BE2C (cell line): ENCODE data around the gene PRDM16.

Experiments
- DNase-seq: peaks from one replicate; pipeline ENCODE4 v3.0.0-alpha.2; 2020
- H3K27me3 ChIP-seq: fragments of 250-450 bp; sonication (Bioruptor Pico); 2 replicates; pipeline ENCODE4 v1.5.1; 2020; ENCODE audit warnings: mild to moderate bottlenecking
- H3K36me3 ChIP-seq: fragments of 250-450 bp; sonication (Bioruptor Pico); 2 replicates; pipeline ENCODE4 v1.5.1; 2020; ENCODE audit warnings: mild to moderate bottlenecking
- H3K4me1 ChIP-seq: fragments of 250-450 bp; sonication (Bioruptor Pico); 2 replicates; pipeline ENCODE4 v1.5.1; 2020
- H3K4me3 ChIP-seq: 2 replicates; pipeline ENCODE4 v1.5.1; 2011; ENCODE audit warnings: low read depth, low read length
- H3K9me3 ChIP-seq: fragments of 250-450 bp; sonication (Bioruptor Pico); 2 replicates; pipeline ENCODE4 v1.5.1; 2020
- TF ChIP-seq, protein P1 (sequence below): IDR thresholded peaks from 2 replicates; pipeline ENCODE4 v1.5.1; 2012; ENCODE audit warnings: mild to moderate bottlenecking, low read depth, low read length

The PRDM16 gene

DNA sequence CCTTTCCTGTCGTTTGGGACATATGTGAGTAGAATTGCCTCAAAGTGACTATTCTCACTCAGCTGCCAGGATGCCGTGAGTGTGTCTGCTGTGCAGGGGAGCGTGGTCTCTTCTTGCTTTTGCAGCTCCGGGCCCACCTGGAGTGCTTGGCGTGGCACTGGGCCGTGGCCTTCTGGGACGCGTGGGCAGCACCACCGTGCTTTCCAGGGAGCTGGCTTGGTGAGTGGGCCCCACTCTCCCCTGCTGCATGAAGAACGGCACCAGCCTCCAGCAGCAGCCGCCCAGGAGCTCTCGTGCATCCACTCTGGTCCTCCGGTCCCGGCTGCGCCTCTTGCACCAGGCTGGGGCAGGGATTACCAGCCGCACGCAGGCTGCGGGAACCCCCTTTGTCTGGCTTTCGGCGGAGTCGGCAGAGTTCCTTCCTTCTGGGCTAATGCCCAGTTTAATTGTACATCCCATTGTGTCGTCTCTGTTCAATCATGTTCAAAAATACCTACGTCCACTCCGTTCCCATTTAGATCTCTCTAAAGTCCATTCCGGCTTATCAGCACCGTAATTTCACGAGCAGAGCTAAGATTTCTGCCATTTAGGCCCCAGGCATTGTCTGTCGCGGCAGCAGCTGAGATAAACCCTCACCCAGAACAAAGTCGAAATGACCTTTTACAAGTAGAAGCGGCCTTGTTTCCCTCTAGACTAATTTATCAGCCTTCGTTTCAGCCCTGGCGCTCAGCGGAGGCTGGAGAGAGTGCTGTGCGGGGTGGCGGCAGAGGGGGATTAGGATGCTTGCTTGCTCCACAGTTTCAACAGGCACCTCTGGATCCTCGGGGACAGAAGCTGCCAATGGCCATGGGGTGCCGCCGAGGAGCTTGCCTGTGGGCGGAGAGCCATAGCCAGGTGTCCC is 129.6 kb downstream of the PRDM16 start:
- H3K27me3 ChIP-seq, result no peaks in the 10 kb centered on the region
- TF ChIP-seq, protein P1, sequence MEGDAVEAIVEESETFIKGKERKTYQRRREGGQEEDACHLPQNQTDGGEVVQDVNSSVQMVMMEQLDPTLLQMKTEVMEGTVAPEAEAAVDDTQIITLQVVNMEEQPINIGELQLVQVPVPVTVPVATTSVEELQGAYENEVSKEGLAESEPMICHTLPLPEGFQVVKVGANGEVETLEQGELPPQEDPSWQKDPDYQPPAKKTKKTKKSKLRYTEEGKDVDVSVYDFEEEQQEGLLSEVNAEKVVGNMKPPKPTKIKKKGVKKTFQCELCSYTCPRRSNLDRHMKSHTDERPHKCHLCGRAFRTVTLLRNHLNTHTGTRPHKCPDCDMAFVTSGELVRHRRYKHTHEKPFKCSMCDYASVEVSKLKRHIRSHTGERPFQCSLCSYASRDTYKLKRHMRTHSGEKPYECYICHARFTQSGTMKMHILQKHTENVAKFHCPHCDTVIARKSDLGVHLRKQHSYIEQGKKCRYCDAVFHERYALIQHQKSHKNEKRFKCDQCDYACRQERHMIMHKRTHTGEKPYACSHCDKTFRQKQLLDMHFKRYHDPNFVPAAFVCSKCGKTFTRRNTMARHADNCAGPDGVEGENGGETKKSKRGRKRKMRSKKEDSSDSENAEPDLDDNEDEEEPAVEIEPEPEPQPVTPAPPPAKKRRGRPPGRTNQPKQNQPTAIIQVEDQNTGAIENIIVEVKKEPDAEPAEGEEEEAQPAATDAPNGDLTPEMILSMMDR, result no peak
- no peak overlapping the region for H3K4me3 ChIP-seq
- H3K4me1 ChIP-seq, result no peaks in the 10 kb centered on the region
- H3K9me3 ChIP-seq, result no peaks in the 10 kb centered on the region
- DNase-seq, result no peak
- H3K36me3 ChIP-seq, result no peaks in the 10 kb centered on the region

DNA sequence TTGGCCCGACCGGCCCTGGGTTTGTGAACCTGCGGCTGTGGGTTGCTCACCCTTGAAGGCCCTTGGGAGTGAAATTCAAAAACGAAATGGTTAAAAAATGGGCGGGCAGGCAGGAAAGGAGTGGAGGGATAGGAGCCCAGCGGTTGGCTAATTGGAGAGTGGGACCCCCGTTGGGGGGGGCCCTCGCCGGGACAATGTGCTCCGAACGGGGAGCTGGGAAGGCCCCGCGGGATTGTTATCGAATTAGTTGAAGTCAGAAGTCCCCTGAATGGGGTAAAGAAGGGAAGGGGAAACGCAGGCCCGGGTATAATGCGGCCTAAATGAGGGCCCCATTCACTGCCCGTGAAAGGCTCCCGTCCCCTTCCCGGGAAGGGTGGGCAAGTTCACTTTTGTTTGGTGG is 135.7 kb downstream of the PRDM16 start:
- TF ChIP-seq, protein P1, result no peak
- Histone ChIP-seq H3K4me1 (no peaks in the 10 kb centered on the region), H3K27me3 (no peaks in the 10 kb centered on the region)

DNA sequence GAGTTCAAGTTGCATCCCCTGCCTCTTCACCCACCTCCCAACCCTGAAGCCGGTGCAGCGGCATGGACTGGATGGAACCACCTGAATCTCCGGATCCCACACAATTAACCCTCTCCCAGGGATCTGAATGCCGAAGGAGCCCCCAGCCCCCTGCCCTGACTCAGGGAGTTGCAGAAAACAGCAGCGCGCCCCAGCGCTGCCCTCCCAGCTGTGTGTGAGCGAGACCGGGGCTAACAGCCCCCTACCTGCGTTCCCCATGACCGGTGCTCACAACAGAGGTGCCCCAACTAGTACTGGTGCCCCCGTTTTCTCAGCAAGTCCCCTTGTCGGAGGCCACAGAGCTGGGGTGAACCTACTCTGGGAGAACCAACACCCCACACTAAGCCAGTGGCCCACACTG is 136.8 kb downstream of the PRDM16 start:
- Histone ChIP-seq H3K36me3 (no peaks in the 10 kb centered on the region), H3K9me3 (no peaks in the 10 kb centered on the region), H3K27me3 (no peaks in the 10 kb centered on the region), H3K4me3 (no peak overlapping the region), H3K4me1 (no peaks in the 10 kb centered on the region)
- TF ChIP-seq, protein P1, result no peak
- DNase-seq, result no peak

More for the DNA sequence above, 135.7 kb downstream of the PRDM16 start:
- H3K36me3 ChIP-seq, result no peaks in the 10 kb centered on the region
- DNase-seq, result no peak
- H3K4me3 ChIP-seq, result no peak overlapping the region
- H3K9me3 ChIP-seq, result no peaks in the 10 kb centered on the region

DNA sequence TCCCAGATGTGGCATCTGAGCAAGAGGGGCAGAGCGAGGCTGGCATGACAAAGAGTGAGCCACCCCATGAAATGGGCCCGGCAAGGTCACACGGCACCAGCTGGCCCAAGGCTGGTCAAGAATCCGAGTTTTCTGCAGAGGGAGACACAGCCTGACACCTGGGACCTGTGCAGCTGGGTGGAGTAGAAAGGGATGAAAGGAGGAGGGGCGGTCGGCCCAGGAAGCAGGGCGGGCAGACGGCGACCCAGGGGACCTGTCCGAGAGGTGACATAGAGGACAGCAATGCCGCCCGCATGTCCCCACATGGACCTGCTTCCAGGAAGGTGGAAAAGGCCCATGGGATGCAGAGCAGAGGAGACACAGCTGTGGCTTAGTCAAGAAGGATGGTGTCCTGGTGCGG is 137.7 kb downstream of the PRDM16 start:
- DNase-seq, result no peak
- TF ChIP-seq, protein P1, result no peak
- Histone ChIP-seq H3K4me1 (no peaks in the 10 kb centered on the region), H3K4me3 (no peak overlapping the region), H3K36me3 (no peaks in the 10 kb centered on the region), H3K27me3 (no peaks in the 10 kb centered on the region), H3K9me3 (no peaks in the 10 kb centered on the region)

DNA sequence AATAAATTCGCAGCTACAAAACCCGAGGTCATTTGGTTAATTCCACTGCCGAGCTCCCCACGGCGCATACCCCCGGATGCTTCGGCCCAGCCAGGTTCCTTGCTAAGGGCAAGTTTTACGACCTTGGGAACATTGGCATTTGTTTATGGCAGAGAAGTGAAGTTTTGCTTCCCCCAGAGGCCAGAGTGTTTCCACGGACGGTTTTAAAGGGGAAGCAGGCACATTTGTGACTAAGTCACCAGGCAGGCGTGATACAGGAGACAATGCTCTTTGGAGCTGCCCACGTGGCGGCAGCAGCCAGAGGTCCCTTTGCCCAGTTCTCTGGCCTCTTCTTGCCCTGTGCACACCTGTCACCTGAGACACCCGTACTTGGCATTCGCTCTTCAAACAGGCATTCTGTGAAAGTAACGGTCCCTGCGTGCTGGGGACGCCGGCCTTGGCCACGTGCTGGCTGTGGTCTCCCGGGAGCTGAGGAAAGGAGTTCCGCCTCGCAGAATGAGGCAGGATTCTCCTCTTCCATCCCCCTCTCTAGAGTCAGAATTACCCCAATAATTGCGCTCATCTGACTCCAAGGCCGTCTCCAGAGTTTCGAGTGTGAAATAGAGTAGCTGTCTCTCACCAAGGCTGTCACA is 138.3 kb downstream of the PRDM16 start:
- no peak for DNase-seq

More for the DNA sequence above, 138.3 kb downstream of the PRDM16 start:
- Histone ChIP-seq H3K4me3 (no peak overlapping the region), H3K36me3 (no peaks in the 10 kb centered on the region), H3K4me1 (no peaks in the 10 kb centered on the region), H3K27me3 (no peaks in the 10 kb centered on the region), H3K9me3 (no peaks in the 10 kb centered on the region)
- TF ChIP-seq, protein P1, result no peak
